Dedifferentiated amniotic fluid mesenchymal stem cell (primary cell): Measurements from ENCODE around the gene BTBD6.

Experiments
- DNase-seq: peaks from one replicate; pipeline ENCODE4 v3.0.0-alpha.2; 2016; ENCODE audit errors: extremely low spot score

The BTBD6 gene

GRCh38 chr14:105211086-105211757 is 37.1 kb upstream of the BTBD6 start:
- no peak for DNase-seq

DNA sequence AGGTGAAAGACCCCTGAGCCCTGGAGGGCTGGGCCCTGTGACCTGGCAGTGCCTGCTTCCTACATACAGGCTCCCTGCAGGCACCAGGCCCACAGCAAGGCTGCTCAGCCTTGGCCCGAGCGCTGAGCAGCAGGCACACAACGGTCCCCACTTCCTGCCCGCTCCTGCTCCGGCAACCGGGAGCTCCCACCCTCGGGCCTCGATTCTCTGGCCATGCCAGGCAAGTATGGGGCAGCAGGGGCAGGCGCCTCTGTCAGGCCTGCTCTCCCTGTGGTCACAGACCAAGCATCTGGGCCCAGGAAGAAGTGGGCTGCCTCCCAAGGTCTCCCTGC is 36.6 kb upstream of the BTBD6 start:
- DNase-seq, result no peak

GRCh38 chr14:105212541-105213300 is 35.6 kb upstream of the BTBD6 start:
- DNase-seq, result no peak

- DNase-seq, result no peak
Measured at GRCh38 chr14:105213361-105213760, 35.0 kb upstream of the BTBD6 start.

- no peak for DNase-seq
Measured at GRCh38 chr14:105214324-105214915, 33.9 kb upstream of the BTBD6 start.

GRCh38 chr14:105215602-105216001 is 32.7 kb upstream of the BTBD6 start:
- no peak for DNase-seq

DNA sequence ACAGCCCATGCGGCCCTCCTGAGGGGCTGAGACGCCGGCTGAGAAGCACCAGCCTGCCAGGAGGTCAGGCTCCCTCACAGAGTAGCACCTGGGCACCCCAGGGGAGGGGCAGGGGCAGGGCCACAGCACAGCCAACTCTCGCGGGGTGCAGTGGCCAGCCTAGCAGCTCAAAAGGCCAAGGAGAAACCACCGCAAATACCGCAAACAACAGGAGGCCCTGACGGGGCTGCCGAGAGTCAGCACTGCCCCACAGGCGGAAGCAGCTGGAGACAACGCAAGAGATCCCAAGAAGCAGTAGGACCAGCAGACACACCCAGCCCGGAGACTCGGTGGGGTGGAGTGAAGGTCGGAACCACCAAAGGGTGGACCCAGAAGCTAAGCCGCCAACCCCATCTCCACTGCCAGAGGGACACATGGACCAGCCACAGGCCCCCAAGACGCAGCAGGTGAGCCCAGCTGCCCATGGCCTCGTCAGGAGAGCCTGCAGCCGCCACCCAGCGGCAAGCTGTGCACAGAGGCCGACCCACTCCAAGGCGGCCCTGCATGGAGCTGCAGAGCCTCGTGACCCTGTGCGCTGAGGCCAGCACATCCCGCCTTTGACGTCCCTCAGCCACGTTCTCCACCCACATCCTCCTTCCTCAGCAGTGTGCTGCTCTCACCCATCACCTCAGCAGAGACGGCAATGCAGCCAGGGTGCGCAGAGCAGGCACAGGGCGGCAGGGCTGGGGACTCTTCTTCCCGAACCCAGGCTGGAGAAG is 31.7 kb upstream of the BTBD6 start:
- DNase-seq, result no peak

- DNase-seq, result no peak
Measured at GRCh38 chr14:105217774-105218173, 30.6 kb upstream of the BTBD6 start.

- DNase-seq, result no peak
Measured at GRCh38 chr14:105218611-105219010, 29.7 kb upstream of the BTBD6 start.

GRCh38 chr14:105219043-105219612 is 29.2 kb upstream of the BTBD6 start:
- DNase-seq, result no peak

DNA sequence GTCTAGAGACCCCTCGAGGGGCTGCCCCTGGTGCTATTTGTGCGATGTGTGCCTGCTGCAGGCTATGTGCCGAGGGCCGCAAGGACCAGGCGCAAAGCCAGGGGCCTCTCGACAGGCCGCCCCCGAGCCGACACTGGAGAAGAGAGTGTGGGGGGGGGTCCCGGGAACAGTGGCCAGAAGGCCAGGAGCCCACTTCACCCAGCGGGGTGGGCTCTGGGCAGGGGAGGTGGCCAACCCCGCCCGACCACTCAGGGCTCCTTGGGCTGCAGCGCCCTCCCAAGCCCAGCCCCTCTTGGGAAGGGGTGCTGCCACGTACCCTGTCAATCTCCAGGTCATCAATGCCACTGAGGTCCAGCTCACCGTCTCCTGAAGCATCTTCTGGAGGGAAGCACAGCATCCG is 28.6 kb upstream of the BTBD6 start:
- no peak for DNase-seq

- DNase-seq, result no peak
Measured at GRCh38 chr14:105220699-105221597, 27.4 kb upstream of the BTBD6 start.

- no peak for DNase-seq
Measured at GRCh38 chr14:105221598-105222178, 26.6 kb upstream of the BTBD6 start.

- DNase-seq, result no peak
Measured at GRCh38 chr14:105223260-105223659, 25.1 kb upstream of the BTBD6 start.

DNA sequence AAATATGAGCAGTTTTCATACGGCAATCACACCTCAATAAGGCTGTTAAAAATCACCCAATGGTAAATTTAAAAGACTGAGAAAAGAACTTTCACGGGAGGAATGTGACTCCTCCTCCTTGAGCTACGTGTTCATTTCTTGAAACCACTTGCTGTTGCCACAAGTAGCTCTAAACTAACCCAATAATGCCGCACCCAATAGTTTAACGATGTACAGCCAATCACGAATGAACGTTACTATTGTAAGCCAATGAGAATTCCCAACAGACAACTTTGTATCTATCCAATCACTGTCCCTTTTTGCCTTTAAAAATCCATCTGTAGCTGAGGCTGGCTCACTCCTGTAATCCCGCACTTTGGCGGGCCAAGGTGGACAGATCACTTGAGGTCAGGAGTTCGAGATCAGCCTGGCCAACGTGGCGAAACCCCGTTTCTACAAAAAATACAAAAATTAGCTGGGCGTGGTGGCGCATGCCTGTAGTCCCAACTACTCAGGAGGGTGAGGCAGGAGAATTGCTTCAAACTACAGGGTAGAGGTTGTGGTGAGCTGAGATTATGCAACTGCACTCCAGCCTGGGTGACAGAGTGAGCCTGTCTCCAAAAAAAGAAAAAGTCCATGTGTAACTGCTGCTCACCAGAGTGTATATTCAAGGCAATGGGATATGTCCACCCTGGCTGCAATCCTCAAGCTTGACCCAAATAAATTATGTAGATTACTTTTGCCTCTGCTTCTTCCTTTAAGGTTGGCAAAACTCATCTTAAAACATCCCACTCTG is 24.4 kb upstream of the BTBD6 start:
- DNase-seq, result no peak

GRCh38 chr14:105224845-105225570 is 23.3 kb upstream of the BTBD6 start:
- no peak for DNase-seq

DNA sequence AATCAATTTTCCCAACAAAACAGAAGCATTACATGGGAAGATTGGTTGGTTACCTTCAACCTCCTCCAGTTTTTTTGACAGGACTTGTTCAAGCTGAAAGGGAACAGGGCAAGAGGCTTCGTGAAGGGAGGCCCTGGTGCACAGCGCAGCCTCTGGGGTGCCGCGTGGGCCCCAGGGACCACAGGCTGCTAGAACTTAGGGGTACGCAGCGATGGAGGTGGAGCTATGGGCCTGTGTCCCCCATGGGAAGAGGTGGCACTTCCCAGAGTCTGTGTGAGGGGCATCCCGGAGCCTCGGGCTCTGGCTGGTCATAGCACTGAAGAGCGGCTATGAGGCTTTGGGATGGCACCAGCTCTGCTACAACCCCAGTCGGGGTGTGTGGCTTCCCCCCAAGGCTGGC is 22.1 kb upstream of the BTBD6 start:
- no peak for DNase-seq

- DNase-seq, result no peak
Measured at GRCh38 chr14:105227346-105227745, 21.0 kb upstream of the BTBD6 start.

DNA sequence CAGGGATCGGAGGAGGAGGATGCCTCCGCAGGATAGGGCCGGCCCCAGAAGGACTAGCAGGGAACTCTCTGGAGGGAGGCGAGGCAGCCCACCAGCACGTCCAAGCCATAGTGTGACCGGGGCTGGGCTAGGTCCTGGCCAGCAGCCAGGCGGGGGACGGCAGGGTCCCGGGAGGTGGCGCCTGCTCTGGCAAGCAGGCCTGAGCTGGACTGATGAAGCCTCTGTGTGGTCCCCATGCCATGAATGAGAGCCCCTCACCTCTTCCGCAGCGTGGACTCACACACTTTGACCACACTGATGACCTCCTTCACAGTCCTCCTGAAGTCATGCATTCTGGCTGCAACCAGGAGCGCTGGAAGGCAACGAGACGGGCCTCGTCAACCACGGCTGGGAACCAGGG is 19.8 kb upstream of the BTBD6 start:
- no peak for DNase-seq
